Type B pancreatic cell (in vitro differentiated cells): ENCODE measurements around the gene RNF25. TPM values are rescaled to one million over a fixed set of nuclear protein-coding genes. Genes with fewer than 3 reads are reported as not detected.

ENCODE experiments used
- DNase-seq: peaks from one replicate; pipeline ENCODE4 v3.0.0; 2021; ENCODE audit warnings: mixed read lengths; ENCODE audit not compliant: unreplicated experiment; ENCODE audit errors: extremely low spot score
- H3K27ac Mint-ChIP-seq: 2 replicates; pipeline ENCODE4 v1.8.0; 2021; ENCODE audit warnings: mild to moderate bottlenecking, mixed read lengths
- H3K27me3 Mint-ChIP-seq: 2 replicates; pipeline ENCODE4 v1.8.0; 2021; ENCODE audit warnings: mixed read lengths
- H3K36me3 Mint-ChIP-seq: 2 replicates; pipeline ENCODE4 v1.8.0; 2021; ENCODE audit warnings: mixed read lengths
- H3K4me1 Mint-ChIP-seq: one replicate; pipeline ENCODE4 v1.8.0; 2021; ENCODE audit warnings: mixed read lengths; ENCODE audit not compliant: unreplicated experiment
- H3K4me3 Mint-ChIP-seq: 2 replicates; pipeline ENCODE4 v1.8.0; 2021; ENCODE audit warnings: mild to moderate bottlenecking, mixed read lengths
- H3K9me3 Mint-ChIP-seq: 2 replicates; pipeline ENCODE4 v1.8.0; 2021; ENCODE audit warnings: mixed read lengths
- CTCF ChIP-seq: fragments of 200-600 bp; sonication (generic); conservative IDR thresholded peaks from 2 replicates; pipeline ENCODE4 v1.5.0; 2021; ENCODE audit warnings: antibody characterized with exemption, mild to moderate bottlenecking
- total RNA-seq: library from RNA; stranded (reverse); gene quantifications from 2 replicates; pipeline ENCODE4 v1.2.1, GENCODE V29; 2021; ENCODE audit warnings: low replicate concordance

Gene RNF25
- total RNA-seq, 1 donor from 2014 or later, result 30.5 TPM

GRCh38 chr2:218638372-218638771 is 33.4 kb downstream of the RNF25 start:
- TF ChIP-seq CTCF, result no peak
- no peak for DNase-seq
- H3K9me3 Mint-ChIP-seq, result no peaks in the 10 kb centered on the region
- H3K4me3 Mint-ChIP-seq, result no peak overlapping the region
- H3K27me3 Mint-ChIP-seq, result no peaks in the 10 kb centered on the region
- H3K36me3 Mint-ChIP-seq, result peaks cover 18% of the 10 kb centered on the region
- H3K27ac Mint-ChIP-seq, result no peak overlapping the region
- H3K4me1 Mint-ChIP-seq, result no peaks in the 10 kb centered on the region

GRCh38 chr2:218635719-218636118 is 36.1 kb downstream of the RNF25 start:
- Mint-ChIP-seq H3K27me3 (no peaks in the 10 kb centered on the region), H3K9me3 (no peaks in the 10 kb centered on the region), H3K4me3 (no peak overlapping the region), H3K36me3 (peaks cover 19% of the 10 kb centered on the region), H3K4me1 (no peaks in the 10 kb centered on the region), H3K27ac (no peak overlapping the region)
- no peak for DNase-seq
- TF ChIP-seq CTCF, result no peak

GRCh38 chr2:218631837-218632236 is 40.0 kb downstream of the RNF25 start:
- no peaks in the 10 kb centered on the region for H3K9me3 Mint-ChIP-seq
- TF ChIP-seq CTCF, result no peak
- H3K4me3 Mint-ChIP-seq, result no peak overlapping the region
- peaks cover 8% of the 10 kb centered on the region for H3K36me3 Mint-ChIP-seq
- no peaks in the 10 kb centered on the region for H3K4me1 Mint-ChIP-seq
- DNase-seq, result no peak
- H3K27ac Mint-ChIP-seq, result no peak overlapping the region
- no peaks in the 10 kb centered on the region for H3K27me3 Mint-ChIP-seq

GRCh38 chr2:218627939-218628338 is 43.9 kb downstream of the RNF25 start:
- H3K4me3 Mint-ChIP-seq, result no peak overlapping the region
- no peaks in the 10 kb centered on the region for H3K9me3 Mint-ChIP-seq
- DNase-seq, result no peak
- H3K4me1 Mint-ChIP-seq, result peaks cover 4% of the 10 kb centered on the region
- no peak overlapping the region for H3K27ac Mint-ChIP-seq
- H3K36me3 Mint-ChIP-seq, result no peaks in the 10 kb centered on the region
- H3K27me3 Mint-ChIP-seq, result no peaks in the 10 kb centered on the region
- TF ChIP-seq CTCF, result no peak

GRCh38 chr2:218626369-218626768 is 45.4 kb downstream of the RNF25 start:
- Mint-ChIP-seq H3K36me3 (no peaks in the 10 kb centered on the region), H3K27me3 (no peaks in the 10 kb centered on the region), H3K4me1 (peaks cover 4% of the 10 kb centered on the region), H3K27ac (no peak overlapping the region), H3K9me3 (no peaks in the 10 kb centered on the region), H3K4me3 (no peak overlapping the region)
- no peak for DNase-seq
- TF ChIP-seq CTCF, result no peak

GRCh38 chr2:218623366-218623705 is 48.5 kb downstream of the RNF25 start:
- H3K27me3 Mint-ChIP-seq, result peaks cover 3% of the 10 kb centered on the region
- no peak overlapping the region for H3K4me3 Mint-ChIP-seq
- no peaks in the 10 kb centered on the region for H3K36me3 Mint-ChIP-seq
- no peak for TF ChIP-seq CTCF
- H3K9me3 Mint-ChIP-seq, result no peaks in the 10 kb centered on the region
- peaks cover 4% of the 10 kb centered on the region for H3K4me1 Mint-ChIP-seq
- DNase-seq, result no peak
- H3K27ac Mint-ChIP-seq, result no peak overlapping the region
